ENCODE results near the gene BCL2. TPM values are rescaled to one million over a fixed set of nuclear protein-coding genes. Genes with fewer than 3 reads are reported as not detected.

The BCL2 gene
- total RNA-seq, 1 donor from 2014 or later, result 7.7 TPM

DNA sequence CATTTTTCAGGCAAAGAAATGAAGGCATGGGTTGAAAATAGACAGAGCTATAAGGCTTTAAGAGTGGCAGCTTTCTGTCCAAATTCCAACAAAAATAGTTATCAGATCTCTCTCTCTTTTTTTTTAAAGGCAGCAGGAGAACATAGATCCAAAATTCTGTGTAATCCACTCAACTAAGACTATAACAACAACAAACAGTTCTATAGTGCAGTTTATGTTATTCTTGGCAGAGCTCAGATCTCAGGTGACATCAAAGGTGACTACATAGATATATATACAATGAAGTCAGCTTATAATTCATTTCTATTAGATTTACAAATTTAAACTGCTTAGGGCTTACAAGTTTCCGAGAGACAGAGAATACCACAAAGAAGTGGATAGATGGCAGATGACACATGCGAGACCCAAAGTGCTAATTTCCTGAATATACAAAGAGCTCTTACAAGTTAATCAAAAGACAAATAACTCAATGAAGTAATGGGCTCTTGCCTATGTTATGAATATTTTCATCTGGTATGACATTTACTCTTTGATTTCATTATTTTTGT, 223.2 kb downstream of the BCL2 start:
- no peak for DNase-seq
- intact Hi-C loops (cut with micrococcal nuclease), result no loop called here
- no peak for ATAC-seq

DNA sequence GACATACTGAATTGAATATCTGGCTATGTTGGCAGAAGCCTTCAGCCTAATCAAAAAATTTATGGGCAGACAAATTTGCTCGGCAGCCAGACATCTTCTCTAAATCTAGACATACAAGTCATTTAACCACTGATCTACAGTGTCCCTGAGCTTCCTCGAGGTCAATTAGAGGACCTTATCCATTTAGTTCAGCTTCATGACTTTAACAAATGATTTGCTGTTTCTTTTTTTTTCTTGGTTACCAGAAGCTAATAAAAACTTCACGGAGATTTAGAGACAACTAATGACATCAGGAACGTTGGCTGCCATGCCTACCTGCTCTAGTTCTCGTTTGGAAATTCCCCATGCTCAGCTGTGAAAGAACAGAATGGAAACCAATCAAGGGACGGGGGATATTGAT, 223.8 kb downstream of the BCL2 start:
- no peak for ATAC-seq
- intact Hi-C loops (cut with micrococcal nuclease), result no loop called here
- no peak for DNase-seq

DNA sequence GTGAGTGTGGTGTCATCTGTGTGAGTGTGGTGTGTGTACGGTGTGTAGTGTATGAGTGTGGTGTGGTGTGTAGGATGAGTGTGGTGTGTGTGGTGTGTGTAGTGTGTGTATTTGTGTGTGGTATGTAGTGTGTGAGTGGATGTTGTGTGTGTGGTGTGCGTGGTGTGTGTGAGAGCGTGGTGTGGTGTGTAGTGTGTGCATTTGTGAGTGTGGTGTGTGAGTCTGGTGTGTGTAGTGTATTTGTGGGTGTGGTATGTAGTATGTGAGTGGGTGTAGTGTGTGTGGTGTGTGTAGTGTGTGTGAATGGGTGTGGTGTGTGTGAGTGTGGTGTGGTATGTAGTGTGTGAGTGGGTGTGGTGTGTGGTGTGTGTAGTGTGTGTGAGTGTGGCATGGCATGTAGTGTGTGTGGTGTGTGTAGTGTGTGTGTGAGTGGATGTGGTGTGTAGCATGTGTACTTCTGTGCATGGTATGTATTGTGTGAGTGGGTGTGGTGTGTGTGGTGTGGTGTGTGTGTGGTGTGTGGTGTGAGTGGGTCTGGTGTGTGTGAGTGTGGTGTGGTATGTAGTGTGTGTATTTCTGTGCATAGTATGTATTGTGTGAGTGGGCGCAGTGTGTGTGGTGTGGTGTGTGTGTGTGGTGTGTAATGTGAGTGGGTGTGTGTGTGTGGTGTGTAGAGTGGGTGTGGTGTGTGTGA, 227.8 kb downstream of the BCL2 start:
- intact Hi-C loops (cut with micrococcal nuclease), result no loop called here
- ATAC-seq, result no peak
- no peak for DNase-seq

DNA sequence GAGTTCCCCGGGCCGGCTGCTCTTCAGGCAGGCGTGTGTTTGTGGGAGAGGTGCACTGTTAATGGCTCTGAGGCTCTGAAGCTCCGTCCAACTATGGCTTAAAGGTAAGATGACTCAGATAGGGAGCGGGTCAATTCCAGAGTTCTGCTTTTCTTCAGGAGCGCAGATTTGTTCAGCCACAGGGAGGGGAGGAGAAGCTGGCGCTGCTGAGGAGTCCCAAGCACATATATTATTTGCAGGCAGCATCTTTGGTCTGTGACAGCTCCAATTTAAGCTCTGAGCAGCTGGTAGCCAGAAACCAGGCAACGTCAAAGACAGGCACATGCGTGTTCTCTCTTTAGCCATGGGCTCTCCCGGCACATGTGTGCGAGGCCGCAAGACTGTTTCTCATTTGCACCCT, 229.2 kb downstream of the BCL2 start:
- no peak for ATAC-seq
- no peak for DNase-seq
- intact Hi-C loops (cut with micrococcal nuclease), result no loop called here

DNA sequence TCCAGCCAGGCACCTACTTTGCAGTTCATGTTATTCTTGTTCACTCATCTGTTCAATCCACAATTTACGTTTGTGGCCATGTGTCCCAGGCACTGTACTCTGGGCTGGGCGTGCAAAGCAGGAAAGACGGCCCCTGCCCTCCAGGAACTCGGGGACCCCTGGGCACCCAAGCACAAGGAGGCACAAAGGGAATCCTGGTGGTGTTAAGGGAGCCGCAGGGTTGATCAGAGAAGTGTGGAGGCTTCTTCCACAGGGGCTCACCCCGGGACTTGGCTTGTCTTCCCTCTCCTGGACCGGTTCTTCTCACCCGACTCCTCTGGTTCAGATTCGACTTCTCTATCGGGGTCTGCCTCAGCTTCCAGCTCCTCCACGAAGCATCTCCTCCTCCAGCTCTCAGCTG, 230.5 kb downstream of the BCL2 start:
- intact Hi-C loops (cut with micrococcal nuclease), result no loop called here
- DNase-seq (no peak), ATAC-seq (no peak)

DNA sequence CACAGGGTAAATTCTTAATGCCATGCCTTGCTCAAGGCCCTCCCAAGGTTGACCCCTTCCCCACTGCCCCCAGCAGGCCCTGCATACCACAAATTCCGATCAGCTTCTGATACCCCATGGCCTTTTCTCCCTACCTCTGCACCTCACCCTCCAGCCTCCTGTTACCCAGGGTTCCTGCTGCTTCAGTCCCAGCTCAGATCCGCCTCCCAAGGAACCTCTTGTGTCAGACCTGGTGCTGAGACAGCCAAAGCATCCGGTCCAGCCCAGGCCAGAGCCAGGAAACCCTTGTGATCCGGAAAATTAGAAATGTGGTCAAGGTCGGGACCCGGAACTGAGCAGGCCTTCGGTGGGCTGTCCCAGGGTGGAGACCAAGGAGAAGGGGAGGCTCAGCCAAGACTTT, 231.3 kb downstream of the BCL2 start:
- intact Hi-C loops (cut with micrococcal nuclease), result no loop called here
- DNase-seq (no peak), ATAC-seq (no peak)

DNA sequence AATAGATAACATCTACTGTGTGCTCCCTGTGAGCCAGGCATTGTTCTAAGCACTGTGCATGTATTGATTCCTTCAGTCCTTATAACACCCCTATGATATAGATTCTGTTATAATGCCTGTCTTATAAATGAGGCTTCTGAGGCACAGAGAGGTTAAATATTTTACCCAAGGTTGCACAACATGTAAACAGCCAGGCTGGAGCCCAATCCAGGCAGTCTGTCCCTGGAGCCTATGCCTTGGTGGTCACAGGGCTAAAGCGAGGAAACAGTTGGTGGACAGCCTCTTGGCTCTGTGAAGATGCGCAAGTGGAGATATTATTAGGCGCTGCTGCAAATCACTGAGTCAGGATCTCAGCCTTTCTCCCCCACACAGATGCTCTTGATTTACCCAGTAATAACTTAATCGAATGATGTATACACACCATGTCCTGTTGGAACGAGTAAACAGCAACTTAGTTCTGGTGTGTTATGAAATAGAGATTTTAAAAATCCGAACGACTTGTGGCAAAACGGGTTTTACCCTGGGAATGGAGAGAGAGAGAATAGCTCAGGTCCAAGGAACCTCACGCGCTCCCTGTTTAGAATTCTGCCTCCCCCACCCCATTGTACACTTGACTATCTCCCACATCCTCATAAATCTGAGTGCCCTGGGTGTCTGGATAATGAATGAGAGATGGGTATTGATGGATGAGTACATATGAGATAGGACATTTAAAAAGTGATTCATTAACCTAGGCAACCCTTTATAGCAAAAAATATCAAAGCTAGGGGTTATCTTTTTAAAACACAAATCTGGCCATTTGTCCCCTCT, 231.9 kb downstream of the BCL2 start:
- no peak for ATAC-seq
- intact Hi-C loops (cut with micrococcal nuclease), result no loop called here
- no peak for DNase-seq

DNA sequence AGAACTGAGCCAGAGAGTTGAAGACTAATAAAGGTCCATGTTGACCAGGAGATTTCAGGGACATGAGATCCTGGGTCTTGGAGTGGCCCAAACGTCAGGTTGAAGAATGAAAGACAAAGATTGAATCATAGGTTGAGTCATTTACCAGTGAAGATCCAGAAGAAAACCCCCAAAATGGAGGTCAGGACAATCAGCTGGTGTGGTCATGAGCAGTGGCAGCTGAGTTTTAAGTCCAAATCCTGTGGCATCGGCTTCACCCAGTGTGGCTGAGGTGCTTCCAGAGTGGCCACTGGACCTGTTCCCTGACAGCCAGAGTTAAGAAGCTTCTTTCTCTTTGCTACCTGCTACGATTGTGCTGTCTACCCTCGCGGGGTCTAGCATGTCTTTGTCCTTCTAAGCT, 234.0 kb downstream of the BCL2 start:
- ATAC-seq (no peak), DNase-seq (no peak)
- intact Hi-C loops (cut with micrococcal nuclease), result no loop called here

DNA sequence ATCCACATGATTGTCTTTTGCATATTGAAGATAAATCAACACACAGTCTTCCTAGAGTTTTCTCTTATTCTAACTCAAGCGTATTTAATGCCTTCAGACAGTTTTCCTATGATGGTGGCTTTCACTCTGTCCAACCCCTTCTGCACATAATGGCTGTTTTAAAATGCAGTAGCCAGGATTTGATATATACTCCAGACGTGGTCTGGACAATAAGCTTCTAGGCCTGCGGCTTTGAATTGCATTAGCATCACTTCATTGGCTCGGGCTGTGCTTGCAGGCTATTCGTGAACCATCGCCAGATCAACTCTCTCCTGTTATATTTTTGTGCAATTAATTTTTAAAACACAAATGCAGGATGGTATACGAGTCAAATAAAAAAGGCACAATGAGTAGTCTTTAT, 235.3 kb downstream of the BCL2 start:
- intact Hi-C loops (cut with micrococcal nuclease), result no loop called here
- ATAC-seq, result no peak

DNA sequence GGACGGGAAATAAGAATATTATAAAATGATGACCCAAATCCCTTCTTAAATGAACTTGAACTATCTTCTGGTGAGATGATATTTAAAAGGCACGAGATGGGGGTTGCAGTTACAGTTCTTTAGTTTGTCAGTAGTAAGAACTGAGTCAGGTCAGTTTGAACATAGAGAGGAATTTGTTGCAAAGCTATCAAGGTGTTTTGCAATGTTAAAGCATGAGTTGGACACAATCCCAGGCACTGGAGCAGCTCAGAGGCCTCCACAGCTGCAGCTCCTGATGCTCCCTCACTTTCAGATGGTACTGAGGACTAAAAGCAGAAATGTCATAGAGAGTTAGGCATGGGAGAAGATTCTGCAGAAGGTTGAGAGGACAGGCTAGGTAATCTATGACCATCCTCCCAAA, 236.0 kb downstream of the BCL2 start:
- intact Hi-C loops (cut with micrococcal nuclease), result no loop called here
- DNase-seq (no peak), ATAC-seq (no peak)

More for the DNA sequence above, 235.3 kb downstream of the BCL2 start:
- no peak for DNase-seq

DNA sequence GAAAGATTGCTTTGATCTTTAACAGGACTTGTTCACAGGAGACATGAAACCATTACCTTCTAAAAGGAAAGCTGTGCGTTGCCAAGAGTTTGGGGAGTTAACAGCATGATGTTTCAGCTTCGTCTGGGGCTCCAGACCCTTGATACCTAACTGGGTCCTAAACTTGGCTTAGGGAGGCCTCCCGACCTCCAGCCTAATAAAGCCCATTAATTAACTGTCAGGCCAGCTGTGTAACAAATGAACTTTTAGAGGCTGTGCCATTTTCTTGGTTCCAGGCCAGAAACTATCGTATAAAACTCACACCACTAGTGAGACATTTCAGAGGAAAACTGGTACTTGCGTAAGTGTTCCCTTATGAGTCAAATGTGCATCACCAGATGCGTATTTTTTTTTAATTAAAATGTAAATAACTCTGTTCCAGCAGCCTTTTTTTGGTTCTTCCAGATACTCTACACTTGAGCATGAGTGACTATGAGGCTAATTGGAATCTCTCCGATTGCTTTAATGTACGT, 236.5 kb downstream of the BCL2 start:
- no peak for ATAC-seq
- intact Hi-C loops (cut with micrococcal nuclease), result no loop called here
- DNase-seq, result no peak

DNA sequence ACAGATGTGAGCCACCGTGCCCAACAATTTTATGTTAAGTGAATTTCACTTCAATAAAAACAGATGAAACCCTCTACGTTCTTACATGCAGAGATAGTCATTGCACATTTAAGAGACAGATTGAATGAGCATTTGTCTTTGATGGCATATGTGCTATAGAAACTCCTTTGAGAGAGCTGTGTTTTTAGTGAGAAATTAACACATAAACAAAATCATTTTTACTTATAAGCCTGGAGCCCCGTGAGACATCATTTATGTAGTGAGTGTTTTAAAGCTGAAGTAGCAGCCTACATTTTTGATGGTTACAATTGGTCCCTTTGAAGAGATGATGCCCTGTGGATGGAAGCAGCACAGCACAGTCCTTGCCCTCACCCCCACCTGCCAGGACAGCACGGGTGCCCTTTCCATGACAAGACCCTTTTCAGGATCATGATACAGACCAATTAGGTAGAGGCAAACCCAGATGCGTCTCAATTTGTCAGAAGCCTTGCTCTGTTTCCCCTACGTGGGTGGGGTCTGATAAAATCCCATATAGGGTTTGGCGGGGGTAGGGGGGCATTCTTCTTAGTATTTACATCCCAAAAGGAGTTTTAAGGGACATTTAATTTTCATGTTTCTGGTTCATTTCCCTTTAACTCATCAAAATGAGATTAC, 237.1 kb downstream of the BCL2 start:
- ATAC-seq (no peak), DNase-seq (no peak)
- intact Hi-C loops (cut with micrococcal nuclease), result no loop called here

DNA sequence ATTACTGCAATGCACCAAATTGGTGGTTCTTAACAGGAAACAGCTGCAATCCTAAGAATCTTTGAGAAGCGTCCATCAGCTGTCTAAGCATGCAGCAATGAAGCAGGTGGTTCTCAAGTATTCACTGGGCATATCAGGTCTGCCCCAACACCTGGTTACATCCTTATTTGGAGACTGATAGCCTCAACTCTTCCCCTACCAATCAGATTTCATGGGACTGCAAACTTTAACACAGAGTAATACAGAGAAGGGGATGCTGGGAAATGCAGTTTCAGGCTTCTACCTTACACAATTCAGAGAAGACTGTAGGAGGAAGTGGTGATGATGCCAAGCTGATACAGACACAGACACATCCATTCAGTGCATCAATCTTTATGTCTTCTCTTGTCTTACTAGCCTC, 240.5 kb downstream of the BCL2 start:
- intact Hi-C loops (cut with micrococcal nuclease), result no loop called here
- DNase-seq, result no peak
- ATAC-seq, result no peak

DNA sequence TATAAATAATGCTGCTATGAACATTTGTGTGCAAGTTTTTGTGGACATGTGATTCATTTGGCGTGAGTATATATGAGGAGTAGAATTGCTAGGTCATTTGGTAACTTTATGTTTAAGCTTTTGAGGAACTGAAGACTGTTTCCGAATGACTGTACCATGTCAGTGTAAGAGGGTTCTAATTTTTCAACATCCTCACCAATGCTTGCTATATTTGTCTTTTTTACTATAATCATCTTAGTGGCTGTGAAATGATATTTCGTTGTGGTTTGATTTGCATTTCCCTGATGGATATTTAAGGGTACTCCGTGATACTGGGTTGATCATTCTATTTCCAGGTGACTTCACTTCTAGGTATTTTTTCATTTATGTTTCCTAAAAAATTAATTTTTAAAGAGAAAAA, 241.1 kb downstream of the BCL2 start:
- ATAC-seq (no peak), DNase-seq (no peak)
- intact Hi-C loops (cut with micrococcal nuclease), result no loop called here

DNA sequence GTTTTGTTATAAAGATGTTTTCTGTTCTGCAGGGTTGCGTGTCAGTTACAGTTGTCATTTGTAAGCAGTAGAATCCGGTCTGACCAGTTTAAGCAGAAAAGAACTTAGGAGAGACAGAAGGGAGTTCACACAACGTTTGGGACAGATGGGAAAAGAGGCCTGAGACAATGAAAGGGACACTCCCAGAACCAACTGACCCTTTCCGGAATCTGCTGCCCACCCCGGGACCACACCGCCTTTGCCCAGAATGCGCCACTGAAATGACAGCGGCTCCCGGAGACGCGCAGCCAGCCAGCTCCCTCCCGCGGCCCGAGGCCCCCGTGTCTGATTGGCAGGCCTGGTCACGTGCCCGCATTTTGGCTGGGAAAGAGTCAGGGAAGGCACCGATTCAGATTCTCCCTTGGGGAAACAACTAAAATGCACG, 244.6 kb downstream of the BCL2 start:
- DNase-seq, result peak; percentile 90
- peak; percentile 99 for ATAC-seq
- intact Hi-C loops (cut with micrococcal nuclease), result no loop called here

DNA sequence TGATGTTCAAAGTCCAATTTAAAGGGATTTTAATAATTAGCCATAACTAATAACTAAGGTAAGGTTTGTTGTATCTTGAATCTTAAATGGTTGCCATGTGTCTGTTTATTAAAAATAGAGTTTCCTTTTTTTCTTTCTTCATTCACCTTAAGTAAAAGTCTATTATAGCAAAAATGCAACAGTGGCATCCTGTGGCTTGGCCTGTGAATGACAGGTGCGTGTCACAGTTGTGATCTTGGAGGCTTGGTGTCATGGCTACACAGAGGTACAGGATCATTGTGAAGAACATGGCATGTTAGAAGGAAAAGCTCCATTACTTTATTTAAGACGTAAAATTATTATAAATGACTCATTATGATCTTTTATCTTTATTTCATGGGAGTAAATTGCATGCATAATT, 246.1 kb downstream of the BCL2 start:
- ATAC-seq (no peak), DNase-seq (no peak)
- intact Hi-C loops (cut with micrococcal nuclease), result no loop called here
